Adrenal gland (tissue), 5 donors: ENCODE data around the gene COPZ1.

Source experiments
- POLR2A ChIP-seq, 2 donors: fragments of 450-650 bp; IDR thresholded peaks; one replicate each; pipeline ENCODE4 v1.6.1; 2017; ENCODE audit warnings: antibody characterized with exemption in 2 of 2, mild to moderate bottlenecking in 2 of 2, moderate library complexity in 1 of 2
- TF ChIP-seq, protein P1 (sequence below), 6 experiments: fragments of 450-650 bp in 4 of 6; fragments of 200-600 bp in 2 of 6; sonication (generic) in 1 of 6; IDR thresholded peaks; 1 replicate in 5 of 6; 2 replicates in 1 of 6; pipeline versions ENCODE4 v1.5.1 to v1.8.0; 2016 to 2021; ENCODE audit warnings: antibody characterized with exemption in 6 of 6, mild to moderate bottlenecking in 2 of 6, moderate library complexity in 1 of 6
- donor health status: DM: no; HTN: no; CAD: no.

DNA sequence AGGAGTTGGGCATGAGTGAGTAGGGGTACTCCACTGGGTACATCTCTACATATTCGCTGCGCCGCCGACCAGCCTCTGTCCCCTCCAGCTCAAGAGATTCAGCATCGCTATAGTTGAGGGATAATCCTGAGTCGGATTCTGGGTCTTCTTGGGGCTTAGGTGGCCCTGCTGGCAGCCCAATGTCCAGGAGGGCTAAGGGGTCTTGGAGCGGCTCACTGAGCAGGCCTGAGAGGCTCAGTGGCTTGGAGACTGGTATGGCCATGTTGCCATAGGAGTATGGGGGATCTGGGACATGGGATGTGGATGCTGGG, 32.0 kb upstream of the COPZ1 start:
- TF ChIP-seq, protein P1, sequence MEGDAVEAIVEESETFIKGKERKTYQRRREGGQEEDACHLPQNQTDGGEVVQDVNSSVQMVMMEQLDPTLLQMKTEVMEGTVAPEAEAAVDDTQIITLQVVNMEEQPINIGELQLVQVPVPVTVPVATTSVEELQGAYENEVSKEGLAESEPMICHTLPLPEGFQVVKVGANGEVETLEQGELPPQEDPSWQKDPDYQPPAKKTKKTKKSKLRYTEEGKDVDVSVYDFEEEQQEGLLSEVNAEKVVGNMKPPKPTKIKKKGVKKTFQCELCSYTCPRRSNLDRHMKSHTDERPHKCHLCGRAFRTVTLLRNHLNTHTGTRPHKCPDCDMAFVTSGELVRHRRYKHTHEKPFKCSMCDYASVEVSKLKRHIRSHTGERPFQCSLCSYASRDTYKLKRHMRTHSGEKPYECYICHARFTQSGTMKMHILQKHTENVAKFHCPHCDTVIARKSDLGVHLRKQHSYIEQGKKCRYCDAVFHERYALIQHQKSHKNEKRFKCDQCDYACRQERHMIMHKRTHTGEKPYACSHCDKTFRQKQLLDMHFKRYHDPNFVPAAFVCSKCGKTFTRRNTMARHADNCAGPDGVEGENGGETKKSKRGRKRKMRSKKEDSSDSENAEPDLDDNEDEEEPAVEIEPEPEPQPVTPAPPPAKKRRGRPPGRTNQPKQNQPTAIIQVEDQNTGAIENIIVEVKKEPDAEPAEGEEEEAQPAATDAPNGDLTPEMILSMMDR (IDR thresholded peaks at IDR 0.05), result no peak
- no peak for TF ChIP-seq POLR2A (IDR thresholded peaks at IDR 0.05)
